22Rv1 (cell line): ENCODE results near the gene TNFAIP8.

ENCODE experiments used
- H3K27ac ChIP-seq: fragments of 450-650 bp; 2 replicates; pipeline ENCODE4 v1.5.1; 2017
- ZFX ChIP-seq: fragments of 450-650 bp; IDR thresholded peaks from 2 replicates; pipeline ENCODE4 v1.6.1; 2017; ENCODE audit warnings: antibody characterized with exemption, borderline replicate concordance
- TF ChIP-seq, protein P1 (sequence below): fragments of 450-650 bp; IDR thresholded peaks from 2 replicates; pipeline ENCODE4 v1.5.1; 2017; ENCODE audit warnings: mild to moderate bottlenecking

The TNFAIP8 gene

DNA sequence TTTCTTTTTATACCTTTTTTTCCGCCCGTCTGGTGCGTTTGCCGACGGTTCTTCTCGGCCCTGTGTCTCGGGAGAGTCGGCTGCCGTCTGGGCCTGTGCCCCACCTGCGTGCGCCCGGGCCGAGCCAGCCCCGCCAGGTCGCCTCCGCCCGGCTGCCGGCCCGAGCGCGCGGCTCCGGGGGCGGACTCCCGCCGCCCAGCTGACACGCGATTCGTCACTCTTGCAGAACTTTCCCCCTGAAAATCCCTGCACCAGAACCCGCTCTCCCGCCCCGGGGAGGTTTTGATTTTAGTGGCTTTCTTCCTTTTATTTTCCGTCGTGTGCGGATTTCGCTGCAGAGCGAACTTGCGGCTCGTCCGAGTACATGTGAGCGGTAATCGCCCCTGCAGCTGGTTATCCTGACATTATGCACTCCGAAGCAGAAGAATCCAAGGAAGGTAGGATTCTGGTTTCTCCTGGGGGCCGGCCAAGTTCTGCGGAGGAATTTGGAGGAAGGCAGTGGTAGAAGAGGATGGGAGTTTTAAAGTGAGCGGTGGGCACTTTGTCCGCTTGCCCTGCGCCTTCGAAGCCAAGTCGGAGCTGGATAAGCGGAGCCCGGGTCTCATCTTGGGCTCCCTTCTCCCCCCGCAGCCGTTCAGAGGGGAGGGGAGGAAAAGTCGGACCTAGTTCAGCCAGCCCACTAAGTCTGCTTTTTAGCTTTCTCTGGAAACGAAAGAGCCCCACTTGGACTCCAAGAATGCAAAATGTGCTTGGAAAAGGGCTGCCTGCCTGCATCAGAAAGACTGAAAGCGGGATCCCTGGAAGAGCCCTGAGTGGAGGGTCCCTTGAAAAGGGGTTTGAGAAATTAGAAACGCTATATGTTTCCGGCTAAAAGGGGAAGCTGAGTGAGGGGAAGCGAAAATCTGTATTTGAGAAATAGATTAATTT, at the start of gene TNFAIP8:
Gene TNFAIP8, plus strand, starts transcription at position 335 of the 927 bp plus-strand sequence. Its CDS starts 72 bp downstream, at position 407.
- TF ChIP-seq, protein P1, sequence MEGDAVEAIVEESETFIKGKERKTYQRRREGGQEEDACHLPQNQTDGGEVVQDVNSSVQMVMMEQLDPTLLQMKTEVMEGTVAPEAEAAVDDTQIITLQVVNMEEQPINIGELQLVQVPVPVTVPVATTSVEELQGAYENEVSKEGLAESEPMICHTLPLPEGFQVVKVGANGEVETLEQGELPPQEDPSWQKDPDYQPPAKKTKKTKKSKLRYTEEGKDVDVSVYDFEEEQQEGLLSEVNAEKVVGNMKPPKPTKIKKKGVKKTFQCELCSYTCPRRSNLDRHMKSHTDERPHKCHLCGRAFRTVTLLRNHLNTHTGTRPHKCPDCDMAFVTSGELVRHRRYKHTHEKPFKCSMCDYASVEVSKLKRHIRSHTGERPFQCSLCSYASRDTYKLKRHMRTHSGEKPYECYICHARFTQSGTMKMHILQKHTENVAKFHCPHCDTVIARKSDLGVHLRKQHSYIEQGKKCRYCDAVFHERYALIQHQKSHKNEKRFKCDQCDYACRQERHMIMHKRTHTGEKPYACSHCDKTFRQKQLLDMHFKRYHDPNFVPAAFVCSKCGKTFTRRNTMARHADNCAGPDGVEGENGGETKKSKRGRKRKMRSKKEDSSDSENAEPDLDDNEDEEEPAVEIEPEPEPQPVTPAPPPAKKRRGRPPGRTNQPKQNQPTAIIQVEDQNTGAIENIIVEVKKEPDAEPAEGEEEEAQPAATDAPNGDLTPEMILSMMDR: no peak
- no peak for TF ChIP-seq ZFX

DNA sequence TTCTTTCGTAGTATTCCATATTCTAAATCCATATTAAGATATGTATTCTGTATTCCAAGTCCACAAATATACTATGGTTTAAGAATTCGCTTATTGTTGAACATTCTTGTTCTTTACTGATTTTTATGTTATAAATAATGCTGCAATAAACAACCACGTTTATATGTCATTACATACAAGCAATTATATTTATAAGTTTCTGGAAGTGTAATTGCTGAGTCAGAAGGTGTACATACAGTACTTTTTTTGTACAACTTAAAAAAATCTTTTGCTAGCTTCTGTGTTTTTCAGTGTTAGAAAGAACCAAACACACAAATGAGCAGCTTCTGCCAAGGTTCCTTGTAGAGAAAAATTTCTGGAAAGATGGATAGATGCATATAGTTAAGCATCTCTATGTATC, 48.6 kb upstream of the TNFAIP8 start:
- no peak for TF ChIP-seq ZFX
- TF ChIP-seq, protein P1: no peak

More for the DNA sequence above, at the start of gene TNFAIP8:
- H3K27ac ChIP-seq: no peak within 1 kb of the TSS

DNA sequence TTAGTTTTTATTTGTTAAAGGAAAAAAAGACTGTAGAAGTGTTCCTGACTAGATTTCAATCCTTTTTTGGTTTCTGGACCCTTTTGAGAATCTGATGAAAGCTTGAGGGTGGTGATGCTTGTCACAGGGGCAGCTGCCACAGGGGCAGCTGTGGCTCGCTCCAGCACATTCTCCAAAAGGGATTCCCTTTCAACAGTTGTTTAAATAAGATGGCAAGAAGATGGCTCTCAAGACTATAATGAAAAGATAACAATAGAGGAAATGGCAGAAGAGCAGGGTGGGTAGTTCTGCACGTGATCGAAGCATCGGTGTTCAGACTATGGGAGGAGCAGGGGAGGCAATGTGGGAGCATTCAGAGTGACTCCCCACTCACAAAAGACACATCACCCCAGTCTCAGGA, 46.5 kb upstream of the TNFAIP8 start:
- TF ChIP-seq ZFX: no peak
- TF ChIP-seq, protein P1: no peak
- H3K27ac ChIP-seq: no peak overlapping the region

More for the DNA sequence above, 48.6 kb upstream of the TNFAIP8 start:
- no peak overlapping the region for H3K27ac ChIP-seq

DNA sequence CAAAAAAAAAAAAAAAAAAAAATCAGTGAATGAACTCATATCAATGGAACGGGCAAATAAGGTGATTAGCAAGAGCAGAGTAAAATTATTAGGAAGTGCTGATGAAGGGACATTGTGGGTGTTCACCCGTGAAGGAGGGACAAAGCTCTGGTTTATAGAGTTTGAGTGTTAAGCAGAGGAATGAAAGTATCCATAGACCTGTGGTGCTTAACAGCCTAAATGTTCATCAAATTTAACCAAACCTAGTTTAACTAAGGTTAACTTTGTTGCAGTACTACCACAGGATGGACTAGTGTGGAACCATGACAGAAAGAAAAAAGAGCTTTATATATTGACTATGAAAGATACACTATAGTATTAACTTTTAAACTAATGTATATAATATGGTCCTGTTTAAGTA, 44.1 kb upstream of the TNFAIP8 start:
- TF ChIP-seq ZFX: no peak
- TF ChIP-seq, protein P1: no peak
- H3K27ac ChIP-seq: no peak overlapping the region

DNA sequence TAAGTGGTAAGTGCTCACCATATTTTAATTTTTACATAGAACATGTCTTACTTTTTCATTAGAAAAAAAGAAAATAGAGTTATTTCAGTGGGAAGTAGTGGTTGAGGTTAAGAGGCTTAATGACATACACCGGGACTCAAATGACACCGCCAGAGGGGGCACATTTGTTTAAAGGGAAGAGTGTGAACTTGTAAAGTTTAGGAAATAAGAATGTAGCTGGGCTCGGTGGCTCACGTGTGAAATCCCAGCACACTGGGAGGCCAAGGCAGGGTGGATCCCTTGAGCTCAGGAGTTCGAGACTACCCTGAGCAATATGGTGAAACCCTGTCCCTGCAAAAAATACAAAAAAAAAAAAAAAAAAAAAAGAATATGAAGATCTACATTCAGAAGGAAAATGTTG, 43.4 kb upstream of the TNFAIP8 start:
- H3K27ac ChIP-seq: no peak overlapping the region
- TF ChIP-seq, protein P1: no peak
- TF ChIP-seq ZFX: no peak

DNA sequence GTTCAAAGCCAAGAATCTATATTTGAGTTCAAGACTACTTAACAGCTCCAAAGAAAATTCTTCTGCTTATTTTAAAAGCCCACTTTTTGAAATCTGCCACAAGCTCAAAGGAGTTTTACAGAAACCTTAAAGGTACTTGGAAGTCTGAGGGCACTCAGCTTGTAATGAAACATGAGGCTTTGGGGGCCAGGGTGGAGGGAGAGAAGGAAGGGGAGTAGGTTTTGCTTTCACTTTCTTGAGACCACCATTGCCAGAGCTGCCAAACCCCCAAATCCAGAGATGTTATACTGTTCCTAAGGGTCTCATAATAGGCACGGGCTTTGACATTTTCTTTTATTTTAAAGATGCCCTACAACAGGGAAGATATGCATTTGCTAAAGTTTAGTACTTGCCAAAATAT, 42.6 kb upstream of the TNFAIP8 start:
- H3K27ac ChIP-seq: no peak overlapping the region
- no peak for TF ChIP-seq ZFX
- TF ChIP-seq, protein P1: no peak
